Breast epithelium (tissue), 3 donors: ENCODE measurements around the gene DPT.

Experiments
- POLR2A ChIP-seq: fragments of 450-650 bp; IDR thresholded peaks from one replicate; pipeline ENCODE4 v1.6.1; 2016; ENCODE audit warnings: antibody characterized with exemption, mild to moderate bottlenecking, moderate library complexity
- POLR2AphosphoS5 ChIP-seq, 3 donors: sonication (generic); formaldehyde crosslinking; IDR thresholded peaks; one replicate each; pipeline ENCODE4 v1.6.1; 2017; ENCODE audit warnings: antibody characterized with exemption in 3 of 3
- TF ChIP-seq, protein P1 (sequence below), 3 donors: fragments of 450-650 bp; IDR thresholded peaks; one replicate each; pipeline ENCODE4 v1.5.1; 2016 to 2017; ENCODE audit warnings: antibody characterized with exemption in 3 of 3, mild to moderate bottlenecking in 3 of 3, moderate library complexity in 3 of 3

DNA sequence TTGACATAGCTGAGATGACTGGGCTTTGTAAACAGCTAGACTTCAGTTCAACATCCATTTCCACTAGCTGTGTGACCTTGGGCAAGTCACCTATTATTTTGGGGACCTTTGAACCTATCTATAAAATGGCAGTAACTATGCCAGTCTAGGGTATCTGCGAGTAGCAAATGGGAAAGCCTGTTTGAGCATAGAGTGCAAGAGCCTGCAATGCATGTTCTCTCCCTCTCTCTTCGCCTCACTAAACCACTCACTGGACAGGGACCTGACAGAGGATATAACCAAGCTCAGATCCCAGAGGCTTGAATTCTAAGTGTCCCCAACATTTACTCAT is 39.7 kb downstream of the DPT start:
- TF ChIP-seq, protein P1, sequence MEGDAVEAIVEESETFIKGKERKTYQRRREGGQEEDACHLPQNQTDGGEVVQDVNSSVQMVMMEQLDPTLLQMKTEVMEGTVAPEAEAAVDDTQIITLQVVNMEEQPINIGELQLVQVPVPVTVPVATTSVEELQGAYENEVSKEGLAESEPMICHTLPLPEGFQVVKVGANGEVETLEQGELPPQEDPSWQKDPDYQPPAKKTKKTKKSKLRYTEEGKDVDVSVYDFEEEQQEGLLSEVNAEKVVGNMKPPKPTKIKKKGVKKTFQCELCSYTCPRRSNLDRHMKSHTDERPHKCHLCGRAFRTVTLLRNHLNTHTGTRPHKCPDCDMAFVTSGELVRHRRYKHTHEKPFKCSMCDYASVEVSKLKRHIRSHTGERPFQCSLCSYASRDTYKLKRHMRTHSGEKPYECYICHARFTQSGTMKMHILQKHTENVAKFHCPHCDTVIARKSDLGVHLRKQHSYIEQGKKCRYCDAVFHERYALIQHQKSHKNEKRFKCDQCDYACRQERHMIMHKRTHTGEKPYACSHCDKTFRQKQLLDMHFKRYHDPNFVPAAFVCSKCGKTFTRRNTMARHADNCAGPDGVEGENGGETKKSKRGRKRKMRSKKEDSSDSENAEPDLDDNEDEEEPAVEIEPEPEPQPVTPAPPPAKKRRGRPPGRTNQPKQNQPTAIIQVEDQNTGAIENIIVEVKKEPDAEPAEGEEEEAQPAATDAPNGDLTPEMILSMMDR (IDR thresholded peaks at IDR 0.05) = no peak
- TF ChIP-seq POLR2AphosphoS5 (IDR thresholded peaks at IDR 0.05) = no peak
- TF ChIP-seq POLR2A = no peak
